Sigmoid colon (tissue), 7 donors: ENCODE data around the gene ZP1. TPM values are rescaled to one million over a fixed set of nuclear protein-coding genes. Genes with fewer than 3 reads are reported as not detected.

ENCODE experiments used
- DNase-seq: peaks from one replicate; pipeline ENCODE4 v3.0.0-alpha.2; 2019
- H3K27ac ChIP-seq, 4 donors: fragments of 200-600 bp; sonication (generic); one replicate each; pipeline ENCODE4 v1.5.1; 2016 to 2019; ENCODE audit warnings: mild to moderate bottlenecking in 1 of 4
- H3K27me3 ChIP-seq, 3 donors: fragments of 200-600 bp; sonication (generic); one replicate each; pipeline ENCODE4 v1.5.1; 2019; ENCODE audit warnings: mild to moderate bottlenecking in 1 of 3
- H3K36me3 ChIP-seq, 4 donors: fragments of 200-600 bp; sonication (generic); one replicate each; pipeline ENCODE4 v1.5.1; 2016 to 2019
- H3K4me1 ChIP-seq, 4 donors: fragments of 200-600 bp; sonication (generic); one replicate each; pipeline ENCODE4 v1.5.1; 2017 to 2019
- H3K4me3 ChIP-seq, 4 donors: fragments of 200-600 bp; sonication (generic); one replicate each; pipeline ENCODE4 v1.5.1; 2017 to 2019; ENCODE audit warnings: mild to moderate bottlenecking in 2 of 4, moderate library complexity in 1 of 4
- H3K9me3 ChIP-seq, 4 donors: fragments of 200-600 bp in 3 of 4; sonication (generic) in 3 of 4; one replicate each; pipeline versions ENCODE4 v1.5.1 to v1.6.1; 2013 to 2019
- EP300 ChIP-seq, 4 donors: sonication (generic); formaldehyde crosslinking; IDR thresholded peaks; one replicate each; pipeline ENCODE4 v1.6.1; 2017; ENCODE audit warnings: antibody characterized with exemption in 4 of 4
- POLR2A ChIP-seq, 2 donors: fragments of 450-650 bp; IDR thresholded peaks; one replicate each; pipeline ENCODE4 v1.6.1; 2016; ENCODE audit warnings: antibody characterized with exemption in 2 of 2, mild to moderate bottlenecking in 2 of 2, moderate library complexity in 2 of 2
- POLR2AphosphoS5 ChIP-seq, 4 donors: sonication (generic); formaldehyde crosslinking; IDR thresholded peaks; one replicate each; pipeline ENCODE4 v1.6.1; 2017; ENCODE audit warnings: antibody characterized with exemption in 4 of 4
- WGBS, 2 donors: extraction: QIAGEN DNeasy Blood & Tissue Kit; methylation state at CpG; one replicate each; pipeline ENCODE4 v1.1.7; 2013; 5-methylcytosine and 5-hydroxymethylcytosine counted together
- intact Hi-C: fragments of 100-400 bp; cut with DNase I; formaldehyde crosslinking; loops from one replicate; pipeline ENCODE4 v1.15.1; 2023
- polyA plus RNA-seq, 3 donors: library from polyadenylated mRNA; stranded (reverse); fragments of 200-250 nt; gene quantifications; one replicate each; pipeline ENCODE4 v1.2.3, GENCODE V29; 2013
- total RNA-seq, 4 donors: library from RNA; depleted of rRNA; stranded (reverse); fragments of >200 nt; gene quantifications; one replicate each; pipeline ENCODE4 v1.1.0, GENCODE V29; 2016
- TF ChIP-seq, protein P1 (sequence below), 4 experiments: fragments of 450-650 bp in 3 of 4; fragments of 200-600 bp in 1 of 4; IDR thresholded peaks; one replicate each; pipeline ENCODE4 v1.5.1; 2016 to 2019; ENCODE audit warnings: antibody characterized with exemption in 4 of 4, mild to moderate bottlenecking in 3 of 4, moderate library complexity in 2 of 4
- donor health status: healthy with polysubstance abuse.
- donor health status: Bipolar disorder and iron deficiency.
- donor health status: healthy.

The ZP1 gene
- total and polyA plus RNA-seq, 7 donors: 0.15 TPM; not detected in 6

DNA sequence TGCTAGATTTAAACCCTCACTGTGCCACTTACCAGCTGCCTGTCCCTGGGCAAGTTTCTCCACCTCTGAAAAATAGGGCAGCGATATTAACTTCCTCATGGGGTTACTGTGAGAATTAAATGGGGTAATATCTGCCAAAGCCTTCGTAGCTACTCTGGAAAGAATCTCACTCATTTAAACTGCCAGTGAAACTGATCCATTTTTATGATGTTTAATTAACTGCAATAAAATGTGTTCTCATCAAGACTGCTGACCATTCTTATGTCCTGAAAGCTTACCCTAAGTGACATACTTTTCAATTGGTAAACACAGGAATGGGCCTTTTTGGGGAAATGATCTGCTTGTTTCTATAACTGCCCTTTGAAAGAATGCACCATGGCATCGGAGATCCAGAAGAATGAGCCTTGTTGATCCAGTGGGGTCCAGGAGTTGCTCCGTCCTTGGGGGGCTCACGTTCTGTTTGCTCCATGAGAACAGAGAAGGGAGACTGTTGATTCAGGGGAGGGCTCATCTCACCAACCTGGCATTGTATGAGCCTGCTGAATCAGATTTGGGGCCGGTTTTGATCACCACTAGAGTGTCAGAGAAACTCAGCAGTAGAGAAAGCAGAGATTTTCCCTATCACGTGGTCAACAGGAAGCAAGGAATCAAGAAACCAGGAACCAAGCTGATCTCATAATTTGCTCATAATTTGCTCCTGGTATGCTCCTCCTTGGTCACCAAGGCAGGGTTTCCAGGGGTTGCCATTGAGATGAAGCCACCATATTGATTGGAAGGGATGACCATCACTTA lies 32.4 kb upstream of the ZP1 start:
- 35 to 52% methylated on average over 7 of the region's 7 CpGs for WGBS, 2 donors
- intact Hi-C loops: no loop called here
- TF ChIP-seq EP300 (IDR thresholded peaks at IDR 0.05) (no peak), POLR2AphosphoS5 (IDR thresholded peaks at IDR 0.05) (no peak), POLR2A (IDR thresholded peaks at IDR 0.05) (no peak)
- TF ChIP-seq, protein P1, sequence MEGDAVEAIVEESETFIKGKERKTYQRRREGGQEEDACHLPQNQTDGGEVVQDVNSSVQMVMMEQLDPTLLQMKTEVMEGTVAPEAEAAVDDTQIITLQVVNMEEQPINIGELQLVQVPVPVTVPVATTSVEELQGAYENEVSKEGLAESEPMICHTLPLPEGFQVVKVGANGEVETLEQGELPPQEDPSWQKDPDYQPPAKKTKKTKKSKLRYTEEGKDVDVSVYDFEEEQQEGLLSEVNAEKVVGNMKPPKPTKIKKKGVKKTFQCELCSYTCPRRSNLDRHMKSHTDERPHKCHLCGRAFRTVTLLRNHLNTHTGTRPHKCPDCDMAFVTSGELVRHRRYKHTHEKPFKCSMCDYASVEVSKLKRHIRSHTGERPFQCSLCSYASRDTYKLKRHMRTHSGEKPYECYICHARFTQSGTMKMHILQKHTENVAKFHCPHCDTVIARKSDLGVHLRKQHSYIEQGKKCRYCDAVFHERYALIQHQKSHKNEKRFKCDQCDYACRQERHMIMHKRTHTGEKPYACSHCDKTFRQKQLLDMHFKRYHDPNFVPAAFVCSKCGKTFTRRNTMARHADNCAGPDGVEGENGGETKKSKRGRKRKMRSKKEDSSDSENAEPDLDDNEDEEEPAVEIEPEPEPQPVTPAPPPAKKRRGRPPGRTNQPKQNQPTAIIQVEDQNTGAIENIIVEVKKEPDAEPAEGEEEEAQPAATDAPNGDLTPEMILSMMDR (IDR thresholded peaks at IDR 0.05): no peak
- H3K27ac ChIP-seq: no peak overlapping the region
- DNase-seq: no peak
- H3K27me3 ChIP-seq: no peaks in the 10 kb centered on the region
- no peaks in the 10 kb centered on the region for H3K9me3 ChIP-seq
- H3K4me3 ChIP-seq: no peak overlapping the region
- no peaks in the 10 kb centered on the region for H3K36me3 ChIP-seq
- no peaks in the 10 kb centered on the region for H3K4me1 ChIP-seq

GRCh38 chr11:60835534-60835846 lies 31.9 kb upstream of the ZP1 start:
- H3K27me3 ChIP-seq: no peaks in the 10 kb centered on the region
- 84 to 86% methylated on average over 3 of the region's 3 CpGs for whole genome bisulfite sequencing, 2 donors
- no peak for DNase-seq
- TF ChIP-seq, protein P1 (IDR thresholded peaks at IDR 0.05): no peak
- no peak for TF ChIP-seq POLR2AphosphoS5 (IDR thresholded peaks at IDR 0.05)
- TF ChIP-seq EP300 (IDR thresholded peaks at IDR 0.05): no peak
- no peak for TF ChIP-seq POLR2A (IDR thresholded peaks at IDR 0.05)
- no peak overlapping the region for H3K4me3 ChIP-seq
- no peaks in the 10 kb centered on the region for H3K36me3 ChIP-seq
- H3K27ac ChIP-seq: no peak overlapping the region
- H3K9me3 ChIP-seq: no peaks in the 10 kb centered on the region
- intact Hi-C loops: no loop called here
- H3K4me1 ChIP-seq: peaks cover 0 to 1% (median 0%) of the 10 kb centered on the region in 4 donors

GRCh38 chr11:60836866-60837515 lies 30.4 kb upstream of the ZP1 start:
- DNase-seq: no peak
- no peaks in the 10 kb centered on the region for H3K36me3 ChIP-seq
- no peaks in the 10 kb centered on the region for H3K9me3 ChIP-seq
- no peak overlapping the region for H3K27ac ChIP-seq
- TF ChIP-seq POLR2AphosphoS5 (IDR thresholded peaks at IDR 0.05): no peak
- TF ChIP-seq, protein P1 (IDR thresholded peaks at IDR 0.05): no peak
- TF ChIP-seq EP300 (IDR thresholded peaks at IDR 0.05): no peak
- no peak for TF ChIP-seq POLR2A (IDR thresholded peaks at IDR 0.05)
- H3K27me3 ChIP-seq: no peaks in the 10 kb centered on the region
- 71 to 85% methylated on average over 9 of the region's 9 CpGs for WGBS, 2 donors
- intact Hi-C loops: no loop called here
- H3K4me1 ChIP-seq: peaks cover 0 to 13% (median 10%) of the 10 kb centered on the region in 4 donors
- no peak overlapping the region for H3K4me3 ChIP-seq

DNA sequence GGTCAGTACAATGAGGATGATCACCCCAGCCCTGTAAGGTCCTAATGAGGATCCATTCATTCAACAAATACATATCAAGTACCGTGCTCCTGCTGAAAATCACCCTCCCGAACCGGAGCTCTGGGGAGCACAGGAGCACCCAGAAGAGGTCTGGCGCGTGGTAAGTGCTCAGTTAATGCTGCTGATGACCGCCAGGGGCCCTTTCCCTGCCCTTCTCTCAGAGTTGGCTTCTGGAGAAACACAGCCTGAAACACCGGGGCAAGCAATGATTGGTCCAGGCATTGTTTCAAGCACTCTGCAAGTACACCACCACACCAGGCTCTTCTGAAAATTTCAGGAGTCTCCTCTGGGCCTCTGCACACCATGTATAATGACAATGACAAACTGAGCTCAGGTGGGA lies 29.2 kb upstream of the ZP1 start:
- Histone ChIP-seq H3K4me1 (peaks cover 0 to 23% (median 17%) of the 10 kb centered on the region in 4 donors), H3K27ac (no peak overlapping the region), H3K36me3 (no peaks in the 10 kb centered on the region), H3K4me3 (no peak overlapping the region), H3K9me3 (no peaks in the 10 kb centered on the region), H3K27me3 (no peaks in the 10 kb centered on the region)
- DNase-seq: no peak
- intact Hi-C loops: no loop called here
- TF ChIP-seq POLR2A (IDR thresholded peaks at IDR 0.05): no peak
- no peak for TF ChIP-seq EP300 (IDR thresholded peaks at IDR 0.05)
- TF ChIP-seq, protein P1 (IDR thresholded peaks at IDR 0.05): no peak
- no peak for TF ChIP-seq POLR2AphosphoS5 (IDR thresholded peaks at IDR 0.05)
- WGBS, 2 donors: 88 to 92% methylated on average over 7 of the region's 7 CpGs
